Measurements from ENCODE around the gene HACD3. TPM values are rescaled to one million over a fixed set of nuclear protein-coding genes. Genes with fewer than 3 reads are reported as not detected.
"Not testable (repeated sequence)": the region's sequence is repeated elsewhere in the genome, so short reads cannot be mapped to it uniquely, and the experiment has no call there.

HACD3 gene
- total RNA-seq, 4 donors from 2014 or later: 31.3 to 50.9 (median 36.9) TPM

DNA sequence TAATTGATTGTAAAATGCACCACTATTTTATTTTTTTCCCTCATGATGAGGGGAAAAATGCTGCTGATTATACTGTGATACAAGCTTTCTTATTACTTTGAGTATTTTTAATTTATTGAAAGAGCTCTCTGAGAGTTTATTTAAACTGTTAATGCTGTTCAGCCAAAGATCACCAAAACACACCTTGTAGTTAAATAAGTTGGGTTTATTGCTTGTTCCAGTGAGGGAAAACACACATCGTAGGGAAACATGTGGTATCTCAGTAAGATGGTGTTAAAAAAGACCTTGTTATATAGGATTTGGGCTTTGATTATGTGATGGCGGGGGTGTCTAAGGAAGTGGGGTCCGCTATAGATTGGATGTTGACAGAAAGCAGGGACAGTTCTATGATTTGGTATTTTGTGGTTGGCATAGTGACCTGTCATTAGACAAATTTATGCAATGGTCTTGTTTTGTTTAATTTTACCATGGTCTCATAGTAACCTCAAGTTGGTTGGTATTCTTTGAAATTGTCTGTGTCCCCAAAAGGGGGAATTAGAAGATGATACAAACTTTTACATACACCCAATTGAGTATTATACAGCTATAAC, 11.1 kb downstream of the HACD3 start:
- DNase-seq (ENCODE audit: low spot score) (no peak), ATAC-seq (ENCODE audit: low FRiP score) (no peak)
- TF ChIP-seq, protein P1, sequence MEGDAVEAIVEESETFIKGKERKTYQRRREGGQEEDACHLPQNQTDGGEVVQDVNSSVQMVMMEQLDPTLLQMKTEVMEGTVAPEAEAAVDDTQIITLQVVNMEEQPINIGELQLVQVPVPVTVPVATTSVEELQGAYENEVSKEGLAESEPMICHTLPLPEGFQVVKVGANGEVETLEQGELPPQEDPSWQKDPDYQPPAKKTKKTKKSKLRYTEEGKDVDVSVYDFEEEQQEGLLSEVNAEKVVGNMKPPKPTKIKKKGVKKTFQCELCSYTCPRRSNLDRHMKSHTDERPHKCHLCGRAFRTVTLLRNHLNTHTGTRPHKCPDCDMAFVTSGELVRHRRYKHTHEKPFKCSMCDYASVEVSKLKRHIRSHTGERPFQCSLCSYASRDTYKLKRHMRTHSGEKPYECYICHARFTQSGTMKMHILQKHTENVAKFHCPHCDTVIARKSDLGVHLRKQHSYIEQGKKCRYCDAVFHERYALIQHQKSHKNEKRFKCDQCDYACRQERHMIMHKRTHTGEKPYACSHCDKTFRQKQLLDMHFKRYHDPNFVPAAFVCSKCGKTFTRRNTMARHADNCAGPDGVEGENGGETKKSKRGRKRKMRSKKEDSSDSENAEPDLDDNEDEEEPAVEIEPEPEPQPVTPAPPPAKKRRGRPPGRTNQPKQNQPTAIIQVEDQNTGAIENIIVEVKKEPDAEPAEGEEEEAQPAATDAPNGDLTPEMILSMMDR (IDR thresholded peaks at IDR 0.05): no peak

DNA sequence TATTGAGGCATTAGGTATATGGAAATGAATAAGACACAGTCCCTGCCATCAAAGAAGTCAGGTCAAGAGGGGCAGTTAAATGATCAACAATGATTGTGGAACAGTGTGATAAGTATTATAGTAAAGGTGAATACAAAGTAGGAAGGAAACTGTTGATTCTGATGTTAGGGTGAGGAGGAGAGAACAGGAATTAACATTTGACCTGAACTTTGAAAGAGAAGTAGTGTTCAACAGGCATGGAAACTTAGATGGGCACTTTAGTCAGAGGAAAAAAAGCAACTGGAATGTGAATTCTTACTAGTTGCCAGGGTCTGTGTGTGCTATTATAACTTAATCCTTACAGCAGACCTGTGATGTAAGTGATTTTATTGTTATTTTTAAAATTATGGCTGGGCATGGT, 17.6 kb downstream of the HACD3 start:
- TF ChIP-seq, protein P1 (IDR thresholded peaks at IDR 0.05): no peak
- DNase-seq (ENCODE audit: low spot score) (no peak), ATAC-seq (ENCODE audit: low FRiP score) (no peak)

DNA sequence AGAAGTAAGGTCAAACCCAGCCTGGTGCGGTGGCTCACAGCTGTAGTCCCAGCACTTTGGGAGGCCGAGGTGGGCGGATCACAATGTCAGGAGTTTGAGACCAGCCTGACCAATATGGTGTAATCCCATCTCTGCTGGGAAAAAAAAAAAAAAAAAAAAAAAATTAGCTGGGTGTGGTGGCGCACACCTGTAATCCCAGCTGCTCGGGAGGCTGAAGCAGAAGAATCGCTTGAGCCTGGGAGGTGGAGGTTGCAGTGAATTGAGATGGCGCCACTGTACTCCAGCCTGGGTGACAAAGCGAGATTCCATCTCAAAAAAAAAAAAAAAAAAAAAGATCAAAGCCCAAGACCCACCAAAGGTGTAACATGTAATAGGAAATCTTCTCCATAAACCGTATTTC, 19.0 kb downstream of the HACD3 start:
- not testable (repeated sequence) for ATAC-seq (ENCODE audit: low FRiP score); DNase-seq (ENCODE audit: low spot score)

DNA sequence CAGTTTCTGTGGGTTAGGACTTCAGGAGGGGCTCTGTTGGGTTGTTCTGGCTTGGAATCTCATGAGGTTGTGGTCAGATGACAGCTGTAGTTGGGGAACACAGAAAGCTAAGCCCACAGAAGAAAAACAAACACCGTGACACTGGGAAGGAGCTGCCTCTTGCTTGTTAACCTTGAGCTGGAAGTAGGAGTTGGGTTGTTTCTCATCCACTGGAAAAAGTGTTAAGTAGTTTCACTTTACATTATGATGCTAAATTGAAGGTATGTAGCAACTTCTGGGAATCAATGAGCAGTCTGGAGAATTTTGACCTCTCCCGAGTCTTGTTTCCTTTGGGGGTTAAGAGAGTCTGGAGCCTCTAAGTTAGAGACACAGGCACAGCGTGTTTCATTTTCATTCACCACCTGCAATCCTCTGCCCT, 20.4 kb downstream of the HACD3 start:
- ATAC-seq (ENCODE audit: low FRiP score): no peak
- TF ChIP-seq, protein P1 (IDR thresholded peaks at IDR 0.05): no peak
- DNase-seq (ENCODE audit: low spot score): no peak

DNA sequence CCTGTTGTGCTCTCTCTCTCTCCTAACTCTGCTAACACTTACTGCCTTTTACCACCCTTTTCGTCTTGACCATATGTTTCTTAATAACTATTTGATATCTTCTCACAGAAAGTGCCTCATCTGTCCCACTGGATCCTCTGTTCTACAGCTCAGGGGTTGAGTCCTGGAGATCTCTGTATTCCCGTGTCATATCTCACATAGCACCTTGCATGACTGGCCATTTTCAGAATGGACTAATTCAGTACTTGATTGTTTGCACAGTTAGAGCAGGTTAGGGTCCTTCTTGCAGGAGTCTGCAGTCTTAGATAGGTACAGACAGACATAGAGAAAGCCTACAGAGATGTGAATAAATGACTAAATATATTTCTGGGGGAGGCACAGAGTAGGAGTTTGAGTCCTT, 20.9 kb downstream of the HACD3 start:
- TF ChIP-seq, protein P1 (IDR thresholded peaks at IDR 0.05): no peak
- ATAC-seq (ENCODE audit: low FRiP score) (no peak), DNase-seq (ENCODE audit: low spot score) (no peak)

DNA sequence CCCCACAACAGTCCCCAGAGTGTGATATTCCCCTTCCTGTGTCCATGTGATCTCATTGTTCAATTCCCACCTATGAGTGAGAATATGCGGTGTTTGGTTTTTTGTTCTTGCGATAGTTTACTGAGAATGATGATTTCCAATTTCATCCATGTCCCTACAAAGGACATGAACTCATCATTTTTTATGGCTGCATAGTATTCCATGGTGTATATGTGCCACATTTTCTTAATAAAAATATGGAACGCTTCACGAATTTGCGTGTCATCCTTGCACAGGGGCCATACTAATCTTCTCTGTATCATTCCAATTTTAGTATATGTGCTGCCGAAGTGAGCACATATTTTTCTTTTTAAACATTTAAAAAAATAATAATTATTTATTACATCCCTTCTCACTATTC, 22.6 kb downstream of the HACD3 start:
- ATAC-seq (ENCODE audit: low FRiP score); DNase-seq (ENCODE audit: low spot score): not testable (repeated sequence)

DNA sequence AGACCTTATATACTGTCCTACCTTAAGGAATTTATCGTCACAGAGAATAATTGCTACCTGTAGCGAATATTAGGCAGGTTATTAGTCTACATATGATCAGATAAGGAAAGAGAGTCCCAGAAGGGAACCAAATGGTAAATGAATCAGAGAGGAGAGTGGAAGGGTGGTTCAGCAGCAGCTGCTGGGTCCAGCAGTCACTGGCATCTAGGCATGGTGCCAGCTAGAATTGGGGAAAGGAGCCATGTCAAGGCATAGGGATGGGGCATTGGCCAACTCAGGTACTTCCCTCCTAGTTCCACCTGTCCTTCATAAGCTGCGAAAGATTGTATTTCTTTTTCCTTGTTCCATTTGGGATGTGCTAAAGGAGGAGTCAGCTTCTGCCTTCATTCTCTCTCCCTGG, 23.4 kb downstream of the HACD3 start:
- ATAC-seq (ENCODE audit: low FRiP score): no peak
- DNase-seq (ENCODE audit: low spot score): no peak
- TF ChIP-seq, protein P1 (IDR thresholded peaks at IDR 0.05): no peak

DNA sequence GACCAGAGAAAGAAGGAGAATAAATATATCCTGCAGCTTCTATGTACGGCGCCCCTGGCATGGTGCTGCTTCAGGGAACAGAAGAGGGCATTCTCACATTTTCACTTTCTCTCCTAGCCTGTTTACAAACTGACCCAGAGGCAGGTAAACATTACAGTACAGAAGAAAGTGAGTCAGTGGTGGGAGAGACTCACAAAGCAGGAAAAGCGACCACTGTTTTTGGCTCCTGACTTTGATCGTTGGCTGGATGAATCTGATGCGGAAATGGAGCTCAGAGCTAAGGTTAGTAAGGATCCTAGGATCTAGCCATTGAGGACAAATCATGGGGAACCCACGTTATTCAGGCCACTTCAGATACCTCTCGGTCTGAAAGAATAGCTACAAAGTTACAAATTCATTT, 26.4 kb downstream of the HACD3 start:
- no peak for ATAC-seq (ENCODE audit: low FRiP score)
- DNase-seq (ENCODE audit: low spot score): no peak
- TF ChIP-seq, protein P1 (IDR thresholded peaks at IDR 0.05): no peak
